PC-9 (cell line): ENCODE data around the gene AQP1.

Experiments used
- EZH2 ChIP-seq: fragments of 200-600 bp; sonication (generic); IDR thresholded peaks from 2 replicates; pipeline ENCODE4 v1.8.0; 2017; ENCODE audit warnings: antibody characterized with exemption, low read depth
- TF ChIP-seq, protein P1 (sequence below): fragments of 200-600 bp; sonication (generic); conservative IDR thresholded peaks from 2 replicates; pipeline ENCODE4 v1.6.1; 2017; ENCODE audit warnings: mixed run types, antibody characterized with exemption, mild to moderate bottlenecking, moderate library complexity

GRCh38 chr7:30873656-30874055 is 38.0 kb upstream of the AQP1 start:
- TF ChIP-seq, protein P1, sequence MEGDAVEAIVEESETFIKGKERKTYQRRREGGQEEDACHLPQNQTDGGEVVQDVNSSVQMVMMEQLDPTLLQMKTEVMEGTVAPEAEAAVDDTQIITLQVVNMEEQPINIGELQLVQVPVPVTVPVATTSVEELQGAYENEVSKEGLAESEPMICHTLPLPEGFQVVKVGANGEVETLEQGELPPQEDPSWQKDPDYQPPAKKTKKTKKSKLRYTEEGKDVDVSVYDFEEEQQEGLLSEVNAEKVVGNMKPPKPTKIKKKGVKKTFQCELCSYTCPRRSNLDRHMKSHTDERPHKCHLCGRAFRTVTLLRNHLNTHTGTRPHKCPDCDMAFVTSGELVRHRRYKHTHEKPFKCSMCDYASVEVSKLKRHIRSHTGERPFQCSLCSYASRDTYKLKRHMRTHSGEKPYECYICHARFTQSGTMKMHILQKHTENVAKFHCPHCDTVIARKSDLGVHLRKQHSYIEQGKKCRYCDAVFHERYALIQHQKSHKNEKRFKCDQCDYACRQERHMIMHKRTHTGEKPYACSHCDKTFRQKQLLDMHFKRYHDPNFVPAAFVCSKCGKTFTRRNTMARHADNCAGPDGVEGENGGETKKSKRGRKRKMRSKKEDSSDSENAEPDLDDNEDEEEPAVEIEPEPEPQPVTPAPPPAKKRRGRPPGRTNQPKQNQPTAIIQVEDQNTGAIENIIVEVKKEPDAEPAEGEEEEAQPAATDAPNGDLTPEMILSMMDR: no peak
- no peak for TF ChIP-seq EZH2
